Left ventricle myocardium inferior (tissue), 1 donor: ENCODE data around the gene MET. TPM values are rescaled to one million over a fixed set of nuclear protein-coding genes. Genes with fewer than 3 reads are reported as not detected.

ENCODE experiments used
- DNase-seq: peaks from one replicate; pipeline ENCODE4 v3.0.0-alpha.2; 2020
- H3K27ac ChIP-seq: fragments of 200-600 bp; replicated peaks from 2 replicates; pipeline ENCODE4 v1.8.0; 2021
- H3K27me3 ChIP-seq: fragments of 200-600 bp; 2 replicates; pipeline ENCODE4 v1.8.0; 2021; ENCODE audit warnings: low read depth
- H3K36me3 ChIP-seq: fragments of 200-600 bp; 2 replicates; pipeline ENCODE4 v1.8.0; 2021
- H3K4me1 ChIP-seq: fragments of 200-600 bp; 2 replicates; pipeline ENCODE4 v1.8.0; 2021
- H3K4me3 ChIP-seq: fragments of 200-600 bp; 2 replicates; pipeline ENCODE4 v1.8.0; 2021; ENCODE audit warnings: mild to moderate bottlenecking, moderate library complexity
- H3K9me3 ChIP-seq: fragments of 200-600 bp; replicated peaks from 2 replicates; pipeline ENCODE4 v1.8.0; 2021
- intact Hi-C: fragments of 100-400 bp; cut with micrococcal nuclease; formaldehyde crosslinking; loops from one replicate; pipeline ENCODE4 v1.11.0; 2022
- total RNA-seq: library from RNA; stranded (reverse); fragmentation: NEBNext Ultra II Directional; extraction: Animal tissue kit (Norgen Biotek cat#: 25700); gene quantifications from one replicate; pipeline ENCODE4 v1.2.1, GENCODE V29; 2021
- TF ChIP-seq, protein P1 (sequence below): fragments of 200-600 bp; IDR thresholded peaks from 2 replicates; pipeline ENCODE4 v1.8.0; 2021; ENCODE audit warnings: antibody characterized with exemption, mild to moderate bottlenecking, borderline replicate concordance
- donor health status: DM: no; HTN: yes; CAD: no; lungs with severe emphysema.

MET gene
- total RNA-seq, 1 donor from 2014 or later = 13.1 TPM

DNA sequence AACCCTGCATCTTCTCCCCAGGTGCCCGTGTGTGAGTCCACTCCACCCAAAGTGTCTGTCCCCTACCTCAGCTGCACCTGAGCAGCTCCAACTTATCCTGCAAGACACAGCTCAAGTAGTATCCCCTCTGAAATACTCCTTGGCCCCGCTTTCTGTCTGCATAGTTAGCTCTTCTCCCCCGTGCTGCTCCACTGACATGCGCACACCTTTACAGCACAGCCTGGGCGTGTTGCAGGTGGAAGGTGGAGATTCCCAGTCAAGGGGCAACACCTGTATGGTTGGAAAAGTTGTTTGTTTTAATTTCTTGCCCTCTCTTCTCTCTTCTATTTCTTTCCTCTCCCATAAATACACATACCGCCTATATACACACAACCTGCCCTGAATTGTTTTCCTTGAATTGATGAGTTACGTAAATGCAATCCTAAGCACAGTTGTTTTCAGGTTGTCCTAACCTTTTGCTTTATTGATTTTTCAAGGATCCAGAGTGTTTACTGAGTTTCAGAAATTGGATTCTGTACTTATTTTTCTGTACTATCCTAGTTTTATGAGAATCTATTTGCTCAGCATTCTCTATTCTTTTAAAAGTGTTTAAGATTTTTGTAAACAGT lies 14.9 kb downstream of the MET start:
- TF ChIP-seq, protein P1, sequence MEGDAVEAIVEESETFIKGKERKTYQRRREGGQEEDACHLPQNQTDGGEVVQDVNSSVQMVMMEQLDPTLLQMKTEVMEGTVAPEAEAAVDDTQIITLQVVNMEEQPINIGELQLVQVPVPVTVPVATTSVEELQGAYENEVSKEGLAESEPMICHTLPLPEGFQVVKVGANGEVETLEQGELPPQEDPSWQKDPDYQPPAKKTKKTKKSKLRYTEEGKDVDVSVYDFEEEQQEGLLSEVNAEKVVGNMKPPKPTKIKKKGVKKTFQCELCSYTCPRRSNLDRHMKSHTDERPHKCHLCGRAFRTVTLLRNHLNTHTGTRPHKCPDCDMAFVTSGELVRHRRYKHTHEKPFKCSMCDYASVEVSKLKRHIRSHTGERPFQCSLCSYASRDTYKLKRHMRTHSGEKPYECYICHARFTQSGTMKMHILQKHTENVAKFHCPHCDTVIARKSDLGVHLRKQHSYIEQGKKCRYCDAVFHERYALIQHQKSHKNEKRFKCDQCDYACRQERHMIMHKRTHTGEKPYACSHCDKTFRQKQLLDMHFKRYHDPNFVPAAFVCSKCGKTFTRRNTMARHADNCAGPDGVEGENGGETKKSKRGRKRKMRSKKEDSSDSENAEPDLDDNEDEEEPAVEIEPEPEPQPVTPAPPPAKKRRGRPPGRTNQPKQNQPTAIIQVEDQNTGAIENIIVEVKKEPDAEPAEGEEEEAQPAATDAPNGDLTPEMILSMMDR = no peak
- H3K27ac ChIP-seq = no peak overlapping the region

DNA sequence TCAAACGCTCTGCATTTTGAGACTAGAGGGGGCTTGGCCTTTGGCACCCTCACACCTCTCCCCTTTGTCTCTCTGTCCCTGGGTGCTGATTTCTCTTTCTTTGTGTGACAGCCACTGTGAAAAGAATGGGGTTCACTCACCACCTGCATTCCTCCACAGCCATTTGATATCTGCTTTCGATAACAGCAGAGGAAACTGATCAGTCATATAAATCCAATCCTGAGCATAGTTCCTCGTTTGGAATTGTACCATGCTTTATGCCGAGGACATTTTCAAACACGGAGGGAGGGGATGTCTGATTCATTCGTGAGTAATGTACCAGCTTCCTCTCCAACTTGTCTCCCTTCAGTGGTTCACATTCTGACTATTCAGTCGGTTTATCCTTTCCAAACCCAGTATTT lies 15.8 kb downstream of the MET start:
- intact Hi-C loops = no loop called here
- Histone ChIP-seq H3K27me3 (no peaks in the 10 kb centered on the region), H3K4me1 (no peaks in the 10 kb centered on the region), H3K9me3 (no peaks in the 10 kb centered on the region), H3K36me3 (no peaks in the 10 kb centered on the region), H3K27ac (no peak overlapping the region), H3K4me3 (no peak overlapping the region)
- DNase-seq = no peak
- TF ChIP-seq, protein P1 = no peak

More for the DNA sequence above, 14.9 kb downstream of the MET start:
- Histone ChIP-seq H3K27me3 (no peaks in the 10 kb centered on the region), H3K4me1 (no peaks in the 10 kb centered on the region), H3K36me3 (no peaks in the 10 kb centered on the region), H3K9me3 (no peaks in the 10 kb centered on the region), H3K4me3 (no peak overlapping the region)
- intact Hi-C loops = no loop called here
- no peak for DNase-seq

DNA sequence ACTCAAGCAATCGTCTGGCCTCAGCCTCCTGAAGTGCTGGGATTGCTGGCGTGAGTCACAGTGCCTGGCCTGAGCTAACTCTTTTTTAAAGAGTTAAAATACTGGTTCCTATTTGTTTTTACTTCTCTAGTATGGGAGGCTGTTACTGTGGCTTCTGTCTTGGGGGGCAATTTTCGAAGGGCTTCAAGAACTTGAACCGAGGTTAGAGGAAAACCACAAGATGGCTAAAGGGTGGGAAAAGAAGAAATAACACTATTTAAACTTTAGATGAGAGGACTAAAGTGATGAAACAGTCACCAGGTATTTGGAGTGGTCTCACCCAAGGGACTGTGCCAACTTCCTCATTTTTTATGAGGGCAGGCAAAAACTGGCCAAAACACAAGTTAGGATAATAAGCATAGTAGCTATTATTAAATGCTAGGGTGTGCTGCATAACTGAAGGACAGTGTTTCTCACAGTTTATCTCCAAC lies 17.8 kb downstream of the MET start:
- no peak overlapping the region for H3K4me3 ChIP-seq
- no peaks in the 10 kb centered on the region for H3K9me3 ChIP-seq
- H3K4me1 ChIP-seq = peaks cover 3% of the 10 kb centered on the region
- H3K27me3 ChIP-seq = no peaks in the 10 kb centered on the region
- H3K36me3 ChIP-seq = no peaks in the 10 kb centered on the region
- no peak for DNase-seq
- intact Hi-C loops = no loop called here
- H3K27ac ChIP-seq = no peak overlapping the region
- TF ChIP-seq, protein P1 = no peak

DNA sequence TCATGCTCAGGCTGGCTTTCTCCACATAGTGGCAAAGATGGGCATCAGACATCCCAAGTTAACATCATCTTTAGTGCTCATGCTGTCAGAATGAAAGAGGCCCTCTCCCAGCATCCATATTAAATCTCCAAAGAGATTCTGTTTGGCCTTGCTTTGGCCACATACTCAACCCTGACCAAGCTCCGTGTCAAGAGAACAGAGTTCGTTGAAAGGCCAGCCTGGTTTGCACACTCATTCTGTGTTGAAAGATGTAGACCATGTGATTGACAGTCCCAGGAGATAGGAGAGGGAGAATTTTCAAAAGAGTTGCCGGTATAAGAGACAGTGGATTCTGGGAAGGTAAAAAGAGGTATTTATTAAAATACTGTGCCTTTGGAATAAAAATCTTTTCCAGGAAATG lies 19.7 kb downstream of the MET start:
- Histone ChIP-seq H3K27me3 (no peaks in the 10 kb centered on the region), H3K9me3 (no peaks in the 10 kb centered on the region), H3K36me3 (no peaks in the 10 kb centered on the region), H3K27ac (no peak overlapping the region), H3K4me3 (no peak overlapping the region), H3K4me1 (peaks cover 3% of the 10 kb centered on the region)
- TF ChIP-seq, protein P1 = no peak
- intact Hi-C loops = no loop called here
- DNase-seq = no peak

DNA sequence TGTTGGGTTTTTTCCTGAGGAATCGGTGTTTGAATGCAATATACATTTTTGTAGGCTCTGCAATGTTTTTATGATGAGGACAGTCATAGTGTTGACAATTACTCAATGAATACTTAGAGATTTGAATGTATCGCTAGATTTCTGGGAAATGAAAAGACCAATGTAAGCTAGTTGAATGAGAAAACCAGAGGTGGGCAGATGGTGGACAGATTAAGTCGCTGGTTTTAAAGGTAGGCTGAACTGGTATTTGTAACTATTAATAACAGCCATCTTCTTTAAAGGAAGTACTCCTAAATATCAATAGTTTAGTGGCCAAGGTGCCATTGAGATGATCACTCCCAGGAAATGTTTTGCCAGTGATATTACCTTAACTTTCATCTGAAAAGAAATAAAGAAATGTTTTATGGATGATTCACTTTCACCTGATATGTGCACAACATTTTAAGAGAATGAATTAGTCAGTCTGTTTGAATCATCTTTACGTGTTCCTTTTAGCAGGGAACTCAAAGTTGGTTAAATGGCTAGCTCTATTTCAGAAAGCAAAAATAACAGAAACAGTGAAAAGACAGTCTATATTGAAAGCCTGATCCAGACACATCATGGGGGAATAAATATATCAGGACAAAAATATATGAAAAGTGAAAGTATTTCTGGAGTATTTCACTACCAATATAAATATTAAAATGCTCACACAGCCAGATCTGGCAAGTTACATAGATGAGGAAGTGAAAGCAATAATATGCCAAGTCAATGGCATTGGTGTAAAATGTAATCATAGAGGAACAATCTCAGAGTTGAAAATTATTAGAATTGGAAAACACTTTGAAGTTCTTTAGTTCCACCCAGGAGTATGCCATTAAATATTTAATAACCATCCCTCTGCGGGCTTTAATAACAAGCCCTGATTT lies 20.7 kb downstream of the MET start:
- no peak for DNase-seq
- intact Hi-C loops = no loop called here
- Histone ChIP-seq H3K27ac (no peak overlapping the region), H3K4me1 (peaks cover 4% of the 10 kb centered on the region), H3K36me3 (no peaks in the 10 kb centered on the region), H3K4me3 (no peak overlapping the region), H3K9me3 (no peaks in the 10 kb centered on the region), H3K27me3 (no peaks in the 10 kb centered on the region)
- TF ChIP-seq, protein P1 = no peak
